ENCODE data around the gene IMPG2. TPM values are rescaled to one million over a fixed set of nuclear protein-coding genes. Genes with fewer than 3 reads are reported as not detected.

IMPG2 gene
- total RNA-seq, 1 experiment from 2014 or later = 0.04 TPM

DNA sequence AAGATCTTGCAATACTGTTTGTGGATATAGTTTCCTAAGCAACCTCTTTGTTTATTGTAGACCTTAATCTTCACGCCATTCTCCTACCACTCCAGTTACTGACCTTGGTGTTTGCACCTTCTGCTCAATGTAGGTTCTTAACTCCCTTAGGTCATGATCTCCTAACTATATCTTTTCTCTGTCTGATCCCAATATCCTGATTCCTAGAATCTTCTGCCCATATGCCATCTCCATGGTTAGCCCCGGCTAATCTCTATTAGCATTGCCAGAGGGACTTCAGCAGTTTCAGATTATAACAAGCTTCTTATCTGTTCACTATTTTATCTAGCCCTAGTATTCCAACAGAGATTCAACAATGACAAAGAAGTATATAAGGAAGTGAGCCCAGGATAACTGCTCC lies 64.9 kb downstream of the IMPG2 start:
- no peak overlapping the region for H2BK5ac ChIP-seq (ENCODE audit: insufficient read length, low read length)
- H2BK20ac ChIP-seq (ENCODE audit: low read depth, low read length, poor library complexity, severe bottlenecking) = no peak overlapping the region
- no peaks in the 10 kb centered on the region for H3K27me3 ChIP-seq (ENCODE audit: insufficient read depth, low read length)
- TF ChIP-seq, protein P1, sequence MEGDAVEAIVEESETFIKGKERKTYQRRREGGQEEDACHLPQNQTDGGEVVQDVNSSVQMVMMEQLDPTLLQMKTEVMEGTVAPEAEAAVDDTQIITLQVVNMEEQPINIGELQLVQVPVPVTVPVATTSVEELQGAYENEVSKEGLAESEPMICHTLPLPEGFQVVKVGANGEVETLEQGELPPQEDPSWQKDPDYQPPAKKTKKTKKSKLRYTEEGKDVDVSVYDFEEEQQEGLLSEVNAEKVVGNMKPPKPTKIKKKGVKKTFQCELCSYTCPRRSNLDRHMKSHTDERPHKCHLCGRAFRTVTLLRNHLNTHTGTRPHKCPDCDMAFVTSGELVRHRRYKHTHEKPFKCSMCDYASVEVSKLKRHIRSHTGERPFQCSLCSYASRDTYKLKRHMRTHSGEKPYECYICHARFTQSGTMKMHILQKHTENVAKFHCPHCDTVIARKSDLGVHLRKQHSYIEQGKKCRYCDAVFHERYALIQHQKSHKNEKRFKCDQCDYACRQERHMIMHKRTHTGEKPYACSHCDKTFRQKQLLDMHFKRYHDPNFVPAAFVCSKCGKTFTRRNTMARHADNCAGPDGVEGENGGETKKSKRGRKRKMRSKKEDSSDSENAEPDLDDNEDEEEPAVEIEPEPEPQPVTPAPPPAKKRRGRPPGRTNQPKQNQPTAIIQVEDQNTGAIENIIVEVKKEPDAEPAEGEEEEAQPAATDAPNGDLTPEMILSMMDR (conservative IDR thresholded peaks at IDR 0.05) = no peak
- no peak overlapping the region for H2BK12ac ChIP-seq (ENCODE audit: insufficient read length, low read depth, low read length)
- H3K4me1 ChIP-seq (ENCODE audit: insufficient read depth, low read length) = 0 out of 2 replicates have a peak, but pooled peaks cover 3% of the 10 kb centered on the region
- no peak overlapping the region for H3K4me2 ChIP-seq (ENCODE audit: insufficient read depth, insufficient read length, low read length)
- no peak overlapping the region for H3K9ac ChIP-seq (ENCODE audit: extremely low read depth, insufficient read length, low read length)
- H3K4ac ChIP-seq (ENCODE audit: low read depth, low read length) = no peak overlapping the region
- H3K79me2 ChIP-seq (ENCODE audit: insufficient read depth, low read length) = no peaks in the 10 kb centered on the region
- H3K9me3 ChIP-seq (ENCODE audit: control insufficient read depth, low read depth, low read length) = no peaks in the 10 kb centered on the region
- H3K27ac ChIP-seq (ENCODE audit: insufficient read length, low read depth, low read length) = no peak overlapping the region
- H2AFZ ChIP-seq (ENCODE audit: low read length) = no peak overlapping the region
- no peak overlapping the region for H2AK5ac ChIP-seq (ENCODE audit: insufficient read length, low read length)
- no peak overlapping the region for H3K23ac ChIP-seq (ENCODE audit: insufficient read length, low read depth, low read length)
- Mint-ChIP-seq H3K27ac (no peak overlapping the region), H3K4me3 (no peak overlapping the region), H3K36me3 (ENCODE audit: insufficient read depth in 1 of 3, low read depth in 3 of 3) (no peaks in the 10 kb centered on the region), H3K4me1 (peaks cover 19 to 22% of the 10 kb centered on the region in 2 experiments), H3K9me3 (no peaks in the 10 kb centered on the region), H3K27me3 (ENCODE audit: low read depth) (peaks cover 5% of the 10 kb centered on the region; the same call in 1 of the 2 replicates)
- no peaks in the 10 kb centered on the region for H3K23me2 ChIP-seq (ENCODE audit: insufficient read length, low read depth, low read length, poor library complexity, severe bottlenecking)
- no peak overlapping the region for H3K56ac ChIP-seq (ENCODE audit: insufficient read length, low read depth, low read length)
- no peak overlapping the region for H4K91ac ChIP-seq (ENCODE audit: insufficient read length, low read depth, low read length)
- H3T11ph ChIP-seq (ENCODE audit: low read length) = no peak overlapping the region
- no peaks in the 10 kb centered on the region for H3K79me1 ChIP-seq (ENCODE audit: insufficient read depth, low read depth, low read length, poor library complexity, severe bottlenecking)
- no peak overlapping the region for H2BK120ac ChIP-seq (ENCODE audit: low read depth, low read length, poor library complexity, severe bottlenecking)
- H3K14ac ChIP-seq (ENCODE audit: insufficient read depth, low read length) = no peak overlapping the region
- H4K20me1 ChIP-seq (ENCODE audit: control insufficient read depth, insufficient read depth, insufficient read length) = no peaks in the 10 kb centered on the region
- DNase-seq = no peak
- H3K18ac ChIP-seq (ENCODE audit: insufficient read length, low read depth, low read length) = no peak overlapping the region
- H4K8ac ChIP-seq (replicated peaks; ENCODE audit: insufficient read length, low read depth, low read length) = no peak overlapping the region
- WGBS (ENCODE audit: extremely low coverage, insufficient read length, low lambda C conversion rate) = no CpG with 5 or more reads among the region's 2 CpGs
- H4K5ac ChIP-seq (ENCODE audit: insufficient read length, low read depth, low read length) = no peak overlapping the region
- no peak overlapping the region for H2BK15ac ChIP-seq (ENCODE audit: low read depth, low read length)

Measured in H9 (cell line).